Measurements from ENCODE around the gene PPP3CB.

The PPP3CB gene

GRCh38 chr10:73501651-73502050 is 5.8 kb upstream of the PPP3CB start:
- TF ChIP-seq GATA1 (IDR thresholded peaks at IDR 0.05; ENCODE audit: low read depth, low read length): no peak
- no peak for TF ChIP-seq POLR2A (IDR thresholded peaks at IDR 0.05; ENCODE audit: low read length)
- no peak for DNase-seq

- TF ChIP-seq GATA1 (IDR thresholded peaks at IDR 0.05; ENCODE audit: low read depth, low read length): no peak
- no peak for TF ChIP-seq POLR2A (IDR thresholded peaks at IDR 0.05; ENCODE audit: low read length)
- DNase-seq: no peak
Measured at GRCh38 chr10:73497623-73498022, 1.8 kb upstream of the PPP3CB start.

- peak; percentile 94 for TF ChIP-seq POLR2A (IDR thresholded peaks at IDR 0.05; ENCODE audit: low read length)
- no peak for TF ChIP-seq GATA1 (IDR thresholded peaks at IDR 0.05; ENCODE audit: low read depth, low read length)
- peak; percentile 93 to 94 for DNase-seq
Measured at GRCh38 chr10:73495226-73495883, 469 bp downstream of the PPP3CB start.

- TF ChIP-seq GATA1 (IDR thresholded peaks at IDR 0.05; ENCODE audit: low read depth, low read length) (no peak), POLR2A (IDR thresholded peaks at IDR 0.05; ENCODE audit: low read length) (no peak)
- DNase-seq: no peak
Measured at GRCh38 chr10:73494877-73495225, 973 bp downstream of the PPP3CB start.

- no peak for TF ChIP-seq GATA1 (IDR thresholded peaks at IDR 0.05; ENCODE audit: low read depth, low read length)
- TF ChIP-seq POLR2A (IDR thresholded peaks at IDR 0.05; ENCODE audit: low read length): no peak
- no peak for DNase-seq
Measured at GRCh38 chr10:73494213-73494612, 1.6 kb downstream of the PPP3CB start.

- TF ChIP-seq POLR2A (IDR thresholded peaks at IDR 0.05; ENCODE audit: low read length) (no peak), GATA1 (IDR thresholded peaks at IDR 0.05; ENCODE audit: low read depth, low read length) (no peak)
- DNase-seq: no peak
Measured at GRCh38 chr10:73493781-73494180, 2.0 kb downstream of the PPP3CB start.

- TF ChIP-seq POLR2A (IDR thresholded peaks at IDR 0.05; ENCODE audit: low read length): no peak
- no peak for TF ChIP-seq GATA1 (IDR thresholded peaks at IDR 0.05; ENCODE audit: low read depth, low read length)
- no peak for DNase-seq
Measured at GRCh38 chr10:73486601-73487000, 9.2 kb downstream of the PPP3CB start.

- TF ChIP-seq POLR2A (IDR thresholded peaks at IDR 0.05; ENCODE audit: low read length) (no peak), GATA1 (IDR thresholded peaks at IDR 0.05; ENCODE audit: low read depth, low read length) (no peak)
Measured at GRCh38 chr10:73485320-73485719, 10.5 kb downstream of the PPP3CB start.

GRCh38 chr10:73480158-73480557 is 15.7 kb downstream of the PPP3CB start:
- no peak for TF ChIP-seq POLR2A (IDR thresholded peaks at IDR 0.05; ENCODE audit: low read length)
- no peak for TF ChIP-seq GATA1 (IDR thresholded peaks at IDR 0.05; ENCODE audit: low read depth, low read length)
- no peak for DNase-seq

More at GRCh38 chr10:73485320-73485719, 10.5 kb downstream of the PPP3CB start:
- DNase-seq: peak in 1 of 2 experiments; percentile 7

GRCh38 chr10:73478636-73479035 is 17.2 kb downstream of the PPP3CB start:
- TF ChIP-seq POLR2A (IDR thresholded peaks at IDR 0.05; ENCODE audit: low read length): no peak
- no peak for TF ChIP-seq GATA1 (IDR thresholded peaks at IDR 0.05; ENCODE audit: low read depth, low read length)
- DNase-seq: no peak

- TF ChIP-seq GATA1 (IDR thresholded peaks at IDR 0.05; ENCODE audit: low read depth, low read length) (no peak), POLR2A (IDR thresholded peaks at IDR 0.05; ENCODE audit: low read length) (no peak)
- DNase-seq: no peak
Measured at GRCh38 chr10:73471226-73471625, 24.6 kb downstream of the PPP3CB start.

GRCh38 chr10:73469579-73469978 is 26.2 kb downstream of the PPP3CB start:
- TF ChIP-seq POLR2A (IDR thresholded peaks at IDR 0.05; ENCODE audit: low read length): no peak
- no peak for TF ChIP-seq GATA1 (IDR thresholded peaks at IDR 0.05; ENCODE audit: low read depth, low read length)
- no peak for DNase-seq

GRCh38 chr10:73467206-73467605 is 28.6 kb downstream of the PPP3CB start:
- TF ChIP-seq GATA1 (IDR thresholded peaks at IDR 0.05; ENCODE audit: low read depth, low read length): no peak
- no peak for TF ChIP-seq POLR2A (IDR thresholded peaks at IDR 0.05; ENCODE audit: low read length)
- no peak for DNase-seq

GRCh38 chr10:73465978-73466726 is 29.7 kb downstream of the PPP3CB start:
- no peak for TF ChIP-seq GATA1 (IDR thresholded peaks at IDR 0.05; ENCODE audit: low read depth, low read length)
- no peak for TF ChIP-seq POLR2A (IDR thresholded peaks at IDR 0.05; ENCODE audit: low read length)

GRCh38 chr10:73460897-73461296 is 34.9 kb downstream of the PPP3CB start:
- no peak for TF ChIP-seq POLR2A (IDR thresholded peaks at IDR 0.05; ENCODE audit: low read length)
- TF ChIP-seq GATA1 (IDR thresholded peaks at IDR 0.05; ENCODE audit: low read depth, low read length): no peak
- no peak for DNase-seq

More at GRCh38 chr10:73465978-73466726, 29.7 kb downstream of the PPP3CB start:
- DNase-seq: no peak
